Right cardiac atrium (tissue), 5 donors: ENCODE measurements around the gene BAZ1B. TPM values are rescaled to one million over a fixed set of nuclear protein-coding genes. Genes with fewer than 3 reads are reported as not detected.
"Not testable (repeated sequence)": the region's sequence is repeated elsewhere in the genome, so short reads cannot be mapped to it uniquely, and the experiment has no call there.

Source experiments
- ATAC-seq, 2 donors: fragments of 200-7000 bp; cut with Tn5 transposase; one replicate each; pipeline versions ENCODE4 v1.8.0 to v1.9.1; 2020; ENCODE audit warnings: moderate library complexity in 2 of 2, mild to moderate bottlenecking in 1 of 2
- DNase-seq, 3 donors: peaks; one replicate each; pipeline ENCODE4 v3.0.0-alpha.2; 2020
- H3K27ac ChIP-seq: one replicate; pipeline ENCODE4 v1.5.1; 2013; ENCODE audit warnings: mild to moderate bottlenecking, low read length, control low read depth, moderate library complexity
- H3K27me3 ChIP-seq: one replicate; pipeline ENCODE4 v1.6.1; 2013; ENCODE audit not compliant: control insufficient read depth, insufficient read depth
- H3K4me1 ChIP-seq: one replicate; pipeline ENCODE4 v1.6.1; 2013; ENCODE audit warnings: low read length; ENCODE audit not compliant: control insufficient read depth, insufficient read depth
- H3K4me3 ChIP-seq: one replicate; pipeline ENCODE4 v1.5.1; 2013; ENCODE audit warnings: low read length, control low read depth
- H3K9me3 ChIP-seq: one replicate; pipeline ENCODE4 v1.6.1; 2013; ENCODE audit warnings: low read length; ENCODE audit not compliant: control insufficient read depth
- WGBS: extraction: QIAGEN DNeasy Blood & Tissue Kit; methylation state at CpG from one replicate; pipeline ENCODE4 v1.1.7; 2013; 5-methylcytosine and 5-hydroxymethylcytosine counted together
- intact Hi-C, 4 donors: fragments of 100-400 bp; cut with DNase I; formaldehyde crosslinking; loops; one replicate each; pipeline versions ENCODE4 v1.11.0 to v1.14.0; 2022 to 2023
- long read RNA-seq, 4 donors: library from polyadenylated mRNA; unstranded; transcript quantifications; one replicate each; pipeline ENCODE4 v2.0.0, GENCODE V29; 2020 to 2021
- polyA plus RNA-seq: library from polyadenylated mRNA; stranded (reverse); fragments of 200-250 nt; gene quantifications from one replicate; pipeline ENCODE4 v1.2.3, GENCODE V29; 2013
- total RNA-seq, 4 donors: library from RNA; stranded (reverse); fragmentation: NEBNext Ultra II Directional; extraction: Animal tissue kit (Norgen Biotek cat#: 25700); gene quantifications; one replicate each; pipeline ENCODE4 v1.2.1, GENCODE V29; 2021
- donor health status: healthy with polysubstance abuse.
- donor health status: DM: no; HTN: yes; CAD: no.
- donor health status: DM: no; HTN: no; CAD: no.
- donor health status: DM: no; HTN: yes; CAD: no; lungs with severe emphysema.
- donor health status: DM: yes; HTN: yes; CAD: no.

The BAZ1B gene
- total RNA-seq (10 to 100 TPM; 39.9 to 48.3 (median 45.4) TPM), polyA plus RNA-seq (24.4 TPM)
- long read RNA-seq, donor 1, partial matches to known transcripts: 69 of 81 reads
- long read RNA-seq, donor 1, other reads (novel, unspliced or antisense): 12 of 81 reads
- long read RNA-seq, donor 2, partial matches to known transcripts: 6 of 7 reads
- long read RNA-seq, donor 2, other reads (novel, unspliced or antisense): 1 of 7 reads
- long read RNA-seq, donor 3, partial matches to known transcripts: 50 of 55 reads
- long read RNA-seq, donor 3, other reads (novel, unspliced or antisense): 5 of 55 reads
- long read RNA-seq, donor 4, partial matches to known transcripts: 1 of 8 reads
- long read RNA-seq, donor 4, other reads (novel, unspliced or antisense): 7 of 8 reads

- intact Hi-C loops: no loop called here
- Histone ChIP-seq H3K4me1 (peaks cover 7% of the 10 kb centered on the region), H3K27me3 (no peaks in the 10 kb centered on the region), H3K4me3 (peak within 1 kb of the TSS; percentile 88), H3K27ac (peak within 1 kb of the TSS; percentile 94), H3K9me3 (no peaks in the 10 kb centered on the region)
- DNase-seq (peak; percentile 98 to 99 (median 99)), ATAC-seq (peak; percentile 99)
- under 1% methylated on average over 71 of the region's 71 CpGs for WGBS
Measured at GRCh38 chr7:73522105-73522872, at the start of gene BAZ1B. BAZ1B (minus strand) TSS chr7:73522293; CDS start chr7:73521933, 360 bp downstream.

- WGBS: 91% methylated on average over 10 of the region's 10 CpGs
Measured at GRCh38 chr7:73570977-73571376, 48.9 kb upstream of the BAZ1B start.

DNA sequence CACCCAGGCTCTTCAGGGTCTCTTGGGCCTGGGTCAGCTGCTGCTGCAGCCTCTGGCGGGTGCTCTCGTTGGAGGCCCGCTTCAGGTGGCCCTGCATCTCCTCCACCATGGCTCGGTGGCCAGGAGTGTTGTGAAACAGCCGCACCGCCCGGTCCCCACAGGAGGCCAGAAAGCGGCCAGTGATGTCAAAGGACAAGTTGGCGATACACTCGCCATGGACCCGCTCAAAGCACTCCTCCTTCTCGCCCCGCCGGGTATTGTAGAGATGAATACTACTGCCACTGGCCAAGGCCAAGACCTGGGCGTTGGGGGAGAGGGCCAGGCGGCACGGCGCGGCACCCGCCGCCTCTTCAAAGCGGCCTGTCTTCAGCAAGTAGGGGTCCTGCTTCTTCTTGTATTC is 48.4 kb upstream of the BAZ1B start:
- 97% methylated on average over 22 of the region's 22 CpGs for WGBS
- Histone ChIP-seq H3K27me3 (no peaks in the 10 kb centered on the region), H3K4me1 (no peaks in the 10 kb centered on the region), H3K4me3 (no peak overlapping the region), H3K27ac (no peak overlapping the region), H3K9me3 (no peaks in the 10 kb centered on the region)
- DNase-seq (no peak), ATAC-seq (no peak)
- intact Hi-C loops: no loop called here

More at GRCh38 chr7:73570977-73571376, 48.9 kb upstream of the BAZ1B start:
- intact Hi-C loops: no loop called here
- Histone ChIP-seq H3K4me1 (no peaks in the 10 kb centered on the region), H3K4me3 (no peak overlapping the region), H3K27ac (no peak overlapping the region), H3K9me3 (no peaks in the 10 kb centered on the region), H3K27me3 (no peaks in the 10 kb centered on the region)
- ATAC-seq (peak in 1 of 2 donors; percentile 8), DNase-seq (no peak)

- H3K27ac ChIP-seq: no peak overlapping the region
- H3K4me1 ChIP-seq: no peaks in the 10 kb centered on the region
- DNase-seq (no peak), ATAC-seq (no peak)
- WGBS: 70% methylated on average over 5 of the region's 5 CpGs
- H3K9me3 ChIP-seq: no peaks in the 10 kb centered on the region
- intact Hi-C loops: no loop called here
- H3K27me3 ChIP-seq: no peaks in the 10 kb centered on the region
- no peak overlapping the region for H3K4me3 ChIP-seq
Measured at GRCh38 chr7:73569042-73569608, 47.0 kb upstream of the BAZ1B start.

- WGBS: 78% methylated on average over 12 of the region's 12 CpGs
- intact Hi-C loops: no loop called here
- Histone ChIP-seq H3K27ac (no peak overlapping the region), H3K4me3 (no peak overlapping the region), H3K4me1 (no peaks in the 10 kb centered on the region), H3K27me3 (no peaks in the 10 kb centered on the region), H3K9me3 (no peaks in the 10 kb centered on the region)
- peak in 1 of 2 donors; percentile 24 for ATAC-seq
- no peak for DNase-seq
Measured at GRCh38 chr7:73567846-73568685, 46.0 kb upstream of the BAZ1B start.

- 92% methylated on average over 4 of the region's 4 CpGs for WGBS
- DNase-seq: no peak
- Histone ChIP-seq H3K27ac (no peak overlapping the region), H3K4me3 (no peak overlapping the region), H3K27me3 (no peaks in the 10 kb centered on the region), H3K9me3 (no peaks in the 10 kb centered on the region), H3K4me1 (no peaks in the 10 kb centered on the region)
- ATAC-seq: no peak
- intact Hi-C loops: no loop called here
Measured at GRCh38 chr7:73567140-73567539, 45.0 kb upstream of the BAZ1B start.

DNA sequence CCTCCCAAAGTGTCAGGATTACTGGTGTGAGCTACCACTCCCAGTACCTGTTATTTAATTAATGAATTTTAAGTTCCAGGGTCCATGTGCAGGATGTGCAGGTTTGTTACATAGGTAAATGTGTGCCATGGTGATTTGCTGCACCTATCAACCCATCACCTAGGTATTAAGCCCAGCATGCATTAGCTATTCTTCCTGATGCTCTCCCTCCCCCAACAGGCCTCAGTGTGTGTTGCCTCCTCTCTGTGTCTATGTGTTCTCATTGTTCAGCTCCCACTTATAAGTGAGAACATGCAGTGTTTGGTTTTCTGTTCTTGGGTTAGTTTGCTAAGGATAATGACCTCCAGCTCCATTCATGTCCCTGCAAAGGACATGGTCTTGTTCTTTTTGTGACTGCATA is 44.3 kb upstream of the BAZ1B start:
- intact Hi-C loops, H3K27ac ChIP-seq, DNase-seq, H3K4me3 ChIP-seq, H3K9me3 ChIP-seq, ATAC-seq, H3K4me1 ChIP-seq, H3K27me3 ChIP-seq: not testable (repeated sequence)

DNA sequence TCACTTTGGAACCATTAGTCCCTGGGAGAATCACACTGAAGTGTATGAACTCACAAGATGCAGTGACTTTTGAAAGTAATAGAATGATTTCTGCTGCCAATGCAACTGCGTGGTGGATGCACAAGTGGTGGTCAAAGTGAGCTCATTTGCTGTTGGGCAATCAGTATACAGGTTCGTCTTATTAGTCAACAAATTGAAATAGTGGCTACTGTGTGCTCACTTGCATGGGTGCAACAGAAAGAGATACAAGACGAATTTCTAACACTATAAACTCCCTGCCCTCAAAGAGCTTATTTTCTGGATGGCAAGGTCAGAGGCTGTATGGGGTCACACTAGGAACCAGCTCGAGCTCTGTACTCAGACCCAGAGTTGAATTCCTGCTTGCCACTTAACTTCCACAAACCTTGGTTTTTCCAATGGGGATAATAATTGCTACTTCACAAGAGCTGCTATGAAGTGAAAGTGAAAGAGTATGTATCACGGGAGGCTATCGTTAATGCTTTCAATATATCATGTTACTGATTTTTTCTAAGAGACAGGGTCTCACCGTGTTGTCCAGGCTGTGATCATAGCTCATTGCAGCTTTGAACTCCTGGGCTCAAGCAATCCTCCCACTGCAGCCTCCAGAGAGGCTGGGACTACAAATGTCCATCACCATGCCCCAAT is 43.7 kb upstream of the BAZ1B start:
- Histone ChIP-seq H3K4me1 (no peaks in the 10 kb centered on the region), H3K4me3 (no peak overlapping the region), H3K27me3 (no peaks in the 10 kb centered on the region), H3K9me3 (no peaks in the 10 kb centered on the region), H3K27ac (no peak overlapping the region)
- ATAC-seq (no peak), DNase-seq (no peak)
- intact Hi-C loops: no loop called here
- 67% methylated on average over 7 of the region's 7 CpGs for WGBS

- H3K27ac ChIP-seq: no peak overlapping the region
- H3K27me3 ChIP-seq: no peaks in the 10 kb centered on the region
- intact Hi-C loops: no loop called here
- no peaks in the 10 kb centered on the region for H3K9me3 ChIP-seq
- peaks cover 9% of the 10 kb centered on the region for H3K4me1 ChIP-seq
- DNase-seq: no peak
- 54% methylated on average over 11 of the region's 11 CpGs for WGBS
- no peak overlapping the region for H3K4me3 ChIP-seq
- ATAC-seq: no peak
Measured at GRCh38 chr7:73560109-73560835, 38.2 kb upstream of the BAZ1B start.
